OCI-LY1 (cell line): ENCODE measurements around the gene SELENOI.
"Not testable (repeated sequence)": the region's sequence is repeated elsewhere in the genome, so short reads cannot be mapped to it uniquely, and the experiment has no call there.

ENCODE experiments used
- H2AFZ ChIP-seq: fragments of 200-600 bp; sonication (generic), shearing (Covaris generic); 2 replicates; pipeline ENCODE4 v1.6.0; 2014; ENCODE audit warnings: antibody characterized with exemption, mild to moderate bottlenecking, low read length
- H3F3A ChIP-seq: fragments of 200-600 bp; sonication (generic), shearing (Covaris generic); 2 replicates; pipeline ENCODE4 v1.6.0; 2014; ENCODE audit warnings: mild to moderate bottlenecking, antibody characterized with exemption, low read length, moderate library complexity; ENCODE audit not compliant: insufficient read depth
- H3K27ac ChIP-seq: fragments of 200-600 bp; sonication (generic); 2 replicates; pipeline ENCODE4 v1.5.1; 2014; ENCODE audit warnings: low read length, mixed run types, mild to moderate bottlenecking, low read depth; ENCODE audit not compliant: poor library complexity, severe bottlenecking
- H3K27me3 ChIP-seq: fragments of 200-600 bp; sonication (generic); 2 replicates; pipeline ENCODE4 v1.6.0; 2014; ENCODE audit warnings: antibody characterized with exemption, mild to moderate bottlenecking, low read length, moderate library complexity; ENCODE audit not compliant: insufficient read depth
- H3K36me3 ChIP-seq: fragments of 200-600 bp; sonication (generic); 2 replicates; pipeline ENCODE4 v1.6.1; 2014; ENCODE audit warnings: mild to moderate bottlenecking, antibody characterized with exemption, low read length, moderate library complexity, mixed read lengths; ENCODE audit not compliant: insufficient read depth
- H3K4me1 ChIP-seq: fragments of 200-600 bp; sonication (generic); 2 replicates; pipeline ENCODE4 v1.5.1; 2014; ENCODE audit warnings: mild to moderate bottlenecking, low read length, moderate library complexity; ENCODE audit not compliant: insufficient read depth, severe bottlenecking
- H3K4me2 ChIP-seq: fragments of 200-600 bp; sonication (generic), shearing (Covaris generic); 2 replicates; pipeline ENCODE4 v1.6.1; 2014; ENCODE audit warnings: low read length
- H3K4me3 ChIP-seq: fragments of 200-600 bp; sonication (generic); 2 replicates; pipeline ENCODE4 v1.5.1; 2014; ENCODE audit warnings: low read length, low read depth, mild to moderate bottlenecking, mixed read lengths; ENCODE audit not compliant: poor library complexity, severe bottlenecking
- H3K79me2 ChIP-seq: fragments of 200-600 bp; shearing (Covaris generic); 2 replicates; pipeline ENCODE4 v1.6.1; 2016; ENCODE audit warnings: mixed run types, low read length, mixed read lengths; ENCODE audit not compliant: insufficient read depth
- H3K9ac ChIP-seq: fragments of 200-600 bp; sonication (generic), shearing (Covaris generic); 2 replicates; pipeline ENCODE4 v1.6.1; 2014; ENCODE audit warnings: mild to moderate bottlenecking, low read length, mixed read lengths
- H3K9me2 ChIP-seq: fragments of 200-600 bp; sonication (generic), shearing (Covaris generic); 2 replicates; pipeline ENCODE4 v1.6.1; 2014; ENCODE audit warnings: low read depth, mild to moderate bottlenecking, low read length, mixed read lengths
- H3K9me3 ChIP-seq: fragments of 200-600 bp; shearing (Covaris generic); 2 replicates; pipeline ENCODE4 v1.6.1; 2014; ENCODE audit warnings: low read length, mixed read lengths
- H4K20me1 ChIP-seq: fragments of 200-600 bp; sonication (generic), shearing (Covaris generic); 2 replicates; pipeline ENCODE4 v1.6.0; 2016; ENCODE audit warnings: mild to moderate bottlenecking, low read length; ENCODE audit not compliant: insufficient read depth
- EZH2 ChIP-seq: fragments of 200-600 bp; sonication (generic), shearing (Covaris generic); IDR thresholded peaks from 2 replicates; pipeline ENCODE4 v1.8.0; 2017; ENCODE audit warnings: borderline replicate concordance, mixed run types, mild to moderate bottlenecking, antibody characterized with exemption, low read length, moderate library complexity, mixed read lengths
- TF ChIP-seq, protein P1 (sequence below): fragments of 200-600 bp; sonication (generic), shearing (Covaris generic); IDR thresholded peaks from 2 replicates; pipeline ENCODE4 v1.5.1; 2017; ENCODE audit warnings: mild to moderate bottlenecking, antibody characterized with exemption, low read length, moderate library complexity, mixed read lengths

SELENOI gene

GRCh38 chr2:26352892-26353291, 6.9 kb downstream of the SELENOI start:
- Histone ChIP-seq H3K27me3 (no peaks in the 10 kb centered on the region), H3K4me2 (no peak overlapping the region), H3K36me3 (peaks cover 21% of the 10 kb centered on the region; the same call in 1 of the 2 replicates), H3K4me1 (peaks cover 9% of the 10 kb centered on the region), H3K9me3 (no peaks in the 10 kb centered on the region), H2AFZ (no peak overlapping the region), H4K20me1 (no peaks in the 10 kb centered on the region), H3K9ac (no peak overlapping the region), H3F3A (no peaks in the 10 kb centered on the region), H3K27ac (no peak overlapping the region), H3K79me2 (peaks cover 90% of the 10 kb centered on the region), H3K4me3 (no peak overlapping the region), H3K9me2 (no peaks in the 10 kb centered on the region)
- TF ChIP-seq EZH2: no peak
- TF ChIP-seq, protein P1, sequence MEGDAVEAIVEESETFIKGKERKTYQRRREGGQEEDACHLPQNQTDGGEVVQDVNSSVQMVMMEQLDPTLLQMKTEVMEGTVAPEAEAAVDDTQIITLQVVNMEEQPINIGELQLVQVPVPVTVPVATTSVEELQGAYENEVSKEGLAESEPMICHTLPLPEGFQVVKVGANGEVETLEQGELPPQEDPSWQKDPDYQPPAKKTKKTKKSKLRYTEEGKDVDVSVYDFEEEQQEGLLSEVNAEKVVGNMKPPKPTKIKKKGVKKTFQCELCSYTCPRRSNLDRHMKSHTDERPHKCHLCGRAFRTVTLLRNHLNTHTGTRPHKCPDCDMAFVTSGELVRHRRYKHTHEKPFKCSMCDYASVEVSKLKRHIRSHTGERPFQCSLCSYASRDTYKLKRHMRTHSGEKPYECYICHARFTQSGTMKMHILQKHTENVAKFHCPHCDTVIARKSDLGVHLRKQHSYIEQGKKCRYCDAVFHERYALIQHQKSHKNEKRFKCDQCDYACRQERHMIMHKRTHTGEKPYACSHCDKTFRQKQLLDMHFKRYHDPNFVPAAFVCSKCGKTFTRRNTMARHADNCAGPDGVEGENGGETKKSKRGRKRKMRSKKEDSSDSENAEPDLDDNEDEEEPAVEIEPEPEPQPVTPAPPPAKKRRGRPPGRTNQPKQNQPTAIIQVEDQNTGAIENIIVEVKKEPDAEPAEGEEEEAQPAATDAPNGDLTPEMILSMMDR: no peak

- not testable (repeated sequence) for H3K9me3 ChIP-seq, H3K4me3 ChIP-seq, H3K27ac ChIP-seq, H3K9ac ChIP-seq, H3K4me1 ChIP-seq, H4K20me1 ChIP-seq, H3K9me2 ChIP-seq, H3F3A ChIP-seq, H2AFZ ChIP-seq, H3K4me2 ChIP-seq, H3K27me3 ChIP-seq
- H3K79me2 ChIP-seq: peaks cover 91% of the 10 kb centered on the region
- peaks cover 21% of the 10 kb centered on the region; the same call in 1 of the 2 replicates for H3K36me3 ChIP-seq
Observed at GRCh38 chr2:26354469-26354868, 8.5 kb downstream of the SELENOI start.

DNA sequence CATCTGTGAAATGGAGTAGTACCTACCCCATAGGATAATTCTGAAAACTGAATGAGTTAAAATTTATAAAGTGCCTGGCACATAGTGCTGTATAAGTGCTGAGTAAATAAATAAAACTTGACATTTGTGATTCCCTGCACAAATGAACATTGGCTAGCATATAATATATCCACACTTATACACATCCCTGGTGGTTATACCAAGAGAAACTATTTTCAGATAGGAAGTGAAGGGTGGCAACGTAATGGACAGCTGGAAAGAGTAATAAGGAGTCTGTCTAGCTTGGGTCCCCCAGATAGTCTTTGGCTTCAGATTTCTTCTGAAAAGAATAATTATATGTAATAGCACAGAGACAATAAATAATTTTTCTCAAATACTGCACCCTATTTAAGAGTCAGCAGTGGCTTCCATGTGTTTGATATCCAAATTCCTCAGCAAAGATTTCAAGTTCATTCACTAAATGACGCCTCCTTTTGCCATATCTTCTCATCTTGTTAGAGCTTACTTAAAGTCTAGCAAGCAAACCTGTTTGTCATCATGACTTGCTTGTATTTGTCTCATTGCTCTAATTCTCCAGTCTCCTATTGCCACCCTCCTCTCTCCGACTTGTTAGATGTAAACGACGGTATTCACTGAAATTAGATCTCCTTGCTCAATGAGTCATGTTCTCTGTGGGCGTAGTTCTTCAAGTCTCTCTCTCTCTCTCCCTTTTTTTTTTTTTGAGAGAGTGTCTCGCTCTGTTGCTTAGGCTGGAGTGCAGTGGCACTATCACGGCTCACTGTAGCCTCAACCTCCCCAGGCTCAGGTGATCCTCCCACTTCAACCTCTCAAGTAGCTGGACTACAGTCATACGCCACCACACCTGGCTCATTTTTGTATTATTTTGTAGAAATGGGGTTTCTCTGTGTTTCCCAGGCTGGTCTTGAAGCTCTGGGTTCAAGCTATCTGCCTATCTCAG, 9.4 kb downstream of the SELENOI start:
- Histone ChIP-seq H3K27me3 (no peaks in the 10 kb centered on the region), H3K4me3 (no peak overlapping the region), H3K79me2 (peaks cover 91% of the 10 kb centered on the region), H3K36me3 (peaks cover 21% of the 10 kb centered on the region; the same call in 1 of the 2 replicates), H3K4me1 (no peaks in the 10 kb centered on the region), H3K27ac (no peak overlapping the region), H3K9ac (no peak overlapping the region), H2AFZ (no peak overlapping the region), H3K4me2 (no peak overlapping the region), H3K9me3 (no peaks in the 10 kb centered on the region), H3F3A (no peaks in the 10 kb centered on the region), H3K9me2 (no peaks in the 10 kb centered on the region), H4K20me1 (no peaks in the 10 kb centered on the region)
- no peak for TF ChIP-seq EZH2
- TF ChIP-seq, protein P1: no peak
